Panc1 (cell line): ENCODE data around the gene CLTC. TPM values are rescaled to one million over a fixed set of nuclear protein-coding genes. Genes with fewer than 3 reads are reported as not detected.

Experiments
- ATAC-seq: fragments of 200-7000 bp; cut with Tn5 transposase; 2 replicates; pipeline ENCODE4 v1.9.1; 2020; ENCODE audit warnings: mild to moderate bottlenecking, moderate library complexity
- BruUV-seq: library from RNA; stranded (reverse); fragments of 400-500 nt; replicated peaks from 2 replicates; lab custom pipeline; 2021; lab: Mats Ljungman, UMichigan
- CTCF ChIA-PET: fragments of 300-600 bp; sonication (Branson Sonifier 250); formaldehyde crosslinking; loops from one replicate; lab custom pipeline; 2022; ENCODE audit warnings: antibody characterized with exemption; lab: Charles Lee
- POLR2A ChIA-PET: fragments of 300-600 bp; sonication (Branson Sonifier 250); formaldehyde crosslinking; loops from one replicate; lab custom pipeline; 2022; ENCODE audit warnings: antibody characterized with exemption; lab: Charles Lee
- DNase-seq: peaks from one replicate; pipeline ENCODE4 v3.0.0-alpha.2; 2010; ENCODE audit warnings: low read depth, low spot score
- H3K27ac ChIP-seq: 2 replicates; pipeline ENCODE4 v1.5.1; 2011; ENCODE audit warnings: mild to moderate bottlenecking, low read length, inconsistent platforms
- H3K27me3 ChIP-seq: fragments of 200-500 bp; sonication (Bioruptor generic); 2 replicates; pipeline ENCODE4 v1.6.0; 2014; ENCODE audit warnings: low read length, inconsistent platforms; ENCODE audit not compliant: control insufficient read depth, insufficient read depth
- H3K36me3 ChIP-seq: fragments of 200-500 bp; sonication (Bioruptor generic); 2 replicates; pipeline ENCODE4 v1.5.1; 2014; ENCODE audit warnings: inconsistent platforms, mild to moderate bottlenecking, low read length, moderate library complexity; ENCODE audit not compliant: control insufficient read depth, insufficient read depth
- H3K4me1 ChIP-seq: 2 replicates; pipeline ENCODE4 v1.5.1; 2011; ENCODE audit warnings: inconsistent platforms, mild to moderate bottlenecking, low read length, moderate library complexity; ENCODE audit not compliant: control insufficient read depth, insufficient read depth
- H3K4me3 ChIP-seq, 2 experiments: 2 replicates each; pipeline ENCODE4 v1.5.1; 2011 to 2012; ENCODE audit warnings: low read depth in 2 of 2, low read length in 2 of 2, mild to moderate bottlenecking in 2 of 2, inconsistent platforms in 1 of 2, moderate library complexity in 1 of 2
- H3K9me3 ChIP-seq: fragments of 200-500 bp; sonication (Bioruptor generic); 2 replicates; pipeline ENCODE4 v1.5.1; 2014; ENCODE audit warnings: low read depth, mild to moderate bottlenecking, inconsistent platforms, low read length, moderate library complexity; ENCODE audit not compliant: control insufficient read depth, insufficient read depth
- POLR2AphosphoS5 ChIP-seq: IDR thresholded peaks from 2 replicates; pipeline ENCODE4 v1.6.1; 2012; ENCODE audit warnings: mild to moderate bottlenecking, low read depth, low read length, moderate library complexity
- SIN3A ChIP-seq: IDR thresholded peaks from 2 replicates; pipeline ENCODE4 v1.6.1; 2012; ENCODE audit warnings: low read depth, mild to moderate bottlenecking, low read length, moderate library complexity, borderline replicate concordance; ENCODE audit not compliant: insufficient read depth
- TCF7L2 ChIP-seq: IDR thresholded peaks from 2 replicates; pipeline ENCODE4 v1.6.1; 2011; ENCODE audit warnings: mild to moderate bottlenecking, low read depth, low read length, inconsistent platforms
- in situ Hi-C: cut with HindIII; loops from 2 replicates; pipeline ENCODE4 v1.10.0; 2016; ENCODE audit warnings: low sequenced_read_pairs, low pct_unique_long_range_greater_than_20kb
- intact Hi-C: fragments of 100-400 bp; cut with micrococcal nuclease; formaldehyde crosslinking; loops from one replicate; pipeline ENCODE4 v1.10.0; 2022; ENCODE audit not compliant: unreplicated experiment
- total RNA-seq: library from RNA; stranded (reverse); gene quantifications from one replicate; pipeline ENCODE4 v1.2.1, GENCODE V29; 2021; ENCODE audit not compliant: unreplicated experiment
- TF ChIP-seq, protein P1 (sequence below): fragments of 450-650 bp; IDR thresholded peaks from 2 replicates; pipeline ENCODE4 v1.5.1; 2017; ENCODE audit warnings: mild to moderate bottlenecking
- TF ChIP-seq, protein P2 (sequence below), 2 experiments: IDR thresholded peaks; 2 replicates each; pipeline ENCODE4 v1.6.1; 2011 to 2012; ENCODE audit warnings: low read depth in 2 of 2, control low read depth in 1 of 2, low read length in 1 of 2, mild to moderate bottlenecking in 1 of 2, moderate library complexity in 1 of 2; ENCODE audit not compliant: insufficient read depth in 1 of 2

The CLTC gene
- total RNA-seq, 1 experiment from 2014 or later, result 221 TPM

DNA sequence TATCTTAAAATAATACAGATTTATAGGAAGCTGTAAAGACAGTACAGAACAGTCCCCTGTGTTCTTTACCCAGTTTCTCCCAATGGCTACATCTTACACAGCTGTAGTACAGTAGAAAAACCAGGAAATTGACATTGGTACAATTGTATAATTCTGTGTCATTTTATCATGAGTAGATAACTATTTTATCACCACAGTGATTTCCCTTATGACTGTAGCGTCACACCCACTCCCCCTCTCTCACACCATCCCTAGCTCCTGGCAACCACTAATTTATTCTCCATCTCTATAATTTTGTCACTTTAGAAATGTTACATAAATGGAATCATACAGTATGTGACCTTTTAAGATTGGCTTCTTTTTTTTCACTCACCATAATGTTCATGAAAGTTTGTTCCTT is 30.9 kb downstream of the CLTC start:
- TF ChIP-seq TCF7L2 (no peak), POLR2AphosphoS5 (no peak), SIN3A (no peak)
- TF ChIP-seq, protein P1, sequence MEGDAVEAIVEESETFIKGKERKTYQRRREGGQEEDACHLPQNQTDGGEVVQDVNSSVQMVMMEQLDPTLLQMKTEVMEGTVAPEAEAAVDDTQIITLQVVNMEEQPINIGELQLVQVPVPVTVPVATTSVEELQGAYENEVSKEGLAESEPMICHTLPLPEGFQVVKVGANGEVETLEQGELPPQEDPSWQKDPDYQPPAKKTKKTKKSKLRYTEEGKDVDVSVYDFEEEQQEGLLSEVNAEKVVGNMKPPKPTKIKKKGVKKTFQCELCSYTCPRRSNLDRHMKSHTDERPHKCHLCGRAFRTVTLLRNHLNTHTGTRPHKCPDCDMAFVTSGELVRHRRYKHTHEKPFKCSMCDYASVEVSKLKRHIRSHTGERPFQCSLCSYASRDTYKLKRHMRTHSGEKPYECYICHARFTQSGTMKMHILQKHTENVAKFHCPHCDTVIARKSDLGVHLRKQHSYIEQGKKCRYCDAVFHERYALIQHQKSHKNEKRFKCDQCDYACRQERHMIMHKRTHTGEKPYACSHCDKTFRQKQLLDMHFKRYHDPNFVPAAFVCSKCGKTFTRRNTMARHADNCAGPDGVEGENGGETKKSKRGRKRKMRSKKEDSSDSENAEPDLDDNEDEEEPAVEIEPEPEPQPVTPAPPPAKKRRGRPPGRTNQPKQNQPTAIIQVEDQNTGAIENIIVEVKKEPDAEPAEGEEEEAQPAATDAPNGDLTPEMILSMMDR, result no peak
- TF ChIP-seq, protein P2, sequence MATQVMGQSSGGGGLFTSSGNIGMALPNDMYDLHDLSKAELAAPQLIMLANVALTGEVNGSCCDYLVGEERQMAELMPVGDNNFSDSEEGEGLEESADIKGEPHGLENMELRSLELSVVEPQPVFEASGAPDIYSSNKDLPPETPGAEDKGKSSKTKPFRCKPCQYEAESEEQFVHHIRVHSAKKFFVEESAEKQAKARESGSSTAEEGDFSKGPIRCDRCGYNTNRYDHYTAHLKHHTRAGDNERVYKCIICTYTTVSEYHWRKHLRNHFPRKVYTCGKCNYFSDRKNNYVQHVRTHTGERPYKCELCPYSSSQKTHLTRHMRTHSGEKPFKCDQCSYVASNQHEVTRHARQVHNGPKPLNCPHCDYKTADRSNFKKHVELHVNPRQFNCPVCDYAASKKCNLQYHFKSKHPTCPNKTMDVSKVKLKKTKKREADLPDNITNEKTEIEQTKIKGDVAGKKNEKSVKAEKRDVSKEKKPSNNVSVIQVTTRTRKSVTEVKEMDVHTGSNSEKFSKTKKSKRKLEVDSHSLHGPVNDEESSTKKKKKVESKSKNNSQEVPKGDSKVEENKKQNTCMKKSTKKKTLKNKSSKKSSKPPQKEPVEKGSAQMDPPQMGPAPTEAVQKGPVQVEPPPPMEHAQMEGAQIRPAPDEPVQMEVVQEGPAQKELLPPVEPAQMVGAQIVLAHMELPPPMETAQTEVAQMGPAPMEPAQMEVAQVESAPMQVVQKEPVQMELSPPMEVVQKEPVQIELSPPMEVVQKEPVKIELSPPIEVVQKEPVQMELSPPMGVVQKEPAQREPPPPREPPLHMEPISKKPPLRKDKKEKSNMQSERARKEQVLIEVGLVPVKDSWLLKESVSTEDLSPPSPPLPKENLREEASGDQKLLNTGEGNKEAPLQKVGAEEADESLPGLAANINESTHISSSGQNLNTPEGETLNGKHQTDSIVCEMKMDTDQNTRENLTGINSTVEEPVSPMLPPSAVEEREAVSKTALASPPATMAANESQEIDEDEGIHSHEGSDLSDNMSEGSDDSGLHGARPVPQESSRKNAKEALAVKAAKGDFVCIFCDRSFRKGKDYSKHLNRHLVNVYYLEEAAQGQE (IDR thresholded peaks at IDR 0.05; ENCODE audit: insufficient read depth in 1 of 2, low read depth in 2 of 2, low read length in 1 of 2), result no peak
- POLR2A ChIA-PET, result no interaction called here

DNA sequence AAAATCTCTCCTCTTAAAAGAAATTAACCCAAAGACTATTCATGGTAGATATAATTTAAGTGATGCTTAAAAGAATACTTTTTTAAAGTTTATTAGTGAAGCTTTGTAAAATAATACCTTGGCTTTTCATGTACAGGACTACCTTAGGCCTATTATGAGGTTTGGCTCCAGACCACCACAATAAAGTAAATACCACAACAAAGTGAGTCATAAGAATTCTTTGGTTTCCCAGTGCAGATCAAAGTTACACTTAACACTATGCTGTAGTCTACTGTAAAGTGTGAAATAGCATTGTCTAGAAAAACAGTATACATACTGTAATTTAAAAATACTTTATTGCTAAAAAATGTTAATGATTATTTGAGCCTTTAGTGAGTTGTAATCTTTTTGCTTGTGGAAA is 31.7 kb downstream of the CLTC start:
- intact Hi-C loops, result no loop called here
- H3K36me3 ChIP-seq, result peaks cover 52% of the 10 kb centered on the region
- POLR2A ChIA-PET, result no interaction called here
- H3K4me3 ChIP-seq, result no peak overlapping the region
- H3K4me1 ChIP-seq, result 0 out of 2 replicates have a peak, but pooled peaks cover 3% of the 10 kb centered on the region
- ATAC-seq, result no peak
- no peaks in the 10 kb centered on the region for H3K27me3 ChIP-seq
- CTCF ChIA-PET, result no interaction called here
- in situ Hi-C loops, result no loop called here
- H3K9me3 ChIP-seq, result no peaks in the 10 kb centered on the region
- BruUV-seq, result no TSS peak
- H3K27ac ChIP-seq, result no peak overlapping the region
- DNase-seq, result no peak
- TF ChIP-seq SIN3A (no peak), POLR2AphosphoS5 (no peak), TCF7L2 (no peak)
- TF ChIP-seq, protein P2 (IDR thresholded peaks at IDR 0.05; ENCODE audit: insufficient read depth in 1 of 2, low read depth in 2 of 2, low read length in 1 of 2), result no peak
- TF ChIP-seq, protein P1, result no peak

More for the DNA sequence above, 30.9 kb downstream of the CLTC start:
- DNase-seq (no peak), ATAC-seq (no peak)
- no TSS peak for BruUV-seq
- intact Hi-C loops (no loop called here), in situ Hi-C loops (no loop called here)
- H3K4me1 ChIP-seq, result 0 out of 2 replicates have a peak, but pooled peaks cover 3% of the 10 kb centered on the region
- H3K36me3 ChIP-seq, result peaks cover 45% of the 10 kb centered on the region
- H3K9me3 ChIP-seq, result no peaks in the 10 kb centered on the region
- no peaks in the 10 kb centered on the region for H3K27me3 ChIP-seq
- no peak overlapping the region for H3K27ac ChIP-seq
- CTCF ChIA-PET, result no interaction called here
- no peak overlapping the region for H3K4me3 ChIP-seq
